Trophoblast cell (in vitro differentiated cells and primary cell): ENCODE results near the gene PTPA.
"Not testable (repeated sequence)": the region's sequence is repeated elsewhere in the genome, so short reads cannot be mapped to it uniquely, and the experiment has no call there.

ENCODE experiments used
- DNase-seq, 2 donors: peaks; one replicate each; pipeline ENCODE4 v3.0.0-alpha.2; 2016
- H2AFZ ChIP-seq: 2 replicates; pipeline ENCODE4 v1.6.1; 2013; ENCODE audit warnings: low read length, moderate library complexity, mild to moderate bottlenecking; ENCODE audit not compliant: insufficient read depth, poor library complexity
- H2AK5ac ChIP-seq: 2 replicates; pipeline ENCODE4 v1.6.1; 2013; ENCODE audit warnings: mild to moderate bottlenecking, low read length
- H2BK120ac ChIP-seq: 2 replicates; pipeline ENCODE4 v1.6.1; 2013; ENCODE audit warnings: low read length, mild to moderate bottlenecking, moderate library complexity; ENCODE audit not compliant: insufficient read depth, poor library complexity
- H2BK12ac ChIP-seq: 2 replicates; pipeline ENCODE4 v1.6.1; 2013; ENCODE audit warnings: mild to moderate bottlenecking, low read length, moderate library complexity
- H2BK5ac ChIP-seq: 2 replicates; pipeline ENCODE4 v1.6.1; 2013; ENCODE audit warnings: low read length, low read depth, moderate library complexity, mild to moderate bottlenecking; ENCODE audit not compliant: poor library complexity
- H3K14ac ChIP-seq: 2 replicates; pipeline ENCODE4 v1.6.1; 2013; ENCODE audit warnings: mild to moderate bottlenecking, low read length
- H3K18ac ChIP-seq: 2 replicates; pipeline ENCODE4 v1.6.1; 2013; ENCODE audit warnings: mild to moderate bottlenecking, low read length
- H3K23ac ChIP-seq: 2 replicates; pipeline ENCODE4 v1.6.1; 2013; ENCODE audit warnings: low read length
- H3K27ac ChIP-seq: 2 replicates; pipeline ENCODE4 v1.5.1; 2013; ENCODE audit warnings: low read depth, mild to moderate bottlenecking, inconsistent platforms, low read length, moderate library complexity
- H3K27me3 ChIP-seq: 2 replicates; pipeline ENCODE4 v1.6.1; 2013; ENCODE audit warnings: inconsistent platforms, mild to moderate bottlenecking, low read length, moderate library complexity; ENCODE audit not compliant: insufficient read depth
- H3K36me3 ChIP-seq, 2 experiments: 1 replicate in 1 of 2; 2 replicates in 1 of 2; pipeline ENCODE4 v1.6.1; 2013; ENCODE audit warnings: low read length in 2 of 2, mild to moderate bottlenecking in 2 of 2, moderate library complexity in 1 of 2; ENCODE audit not compliant: insufficient read depth in 2 of 2, control insufficient read depth in 1 of 2
- H3K4ac ChIP-seq: 2 replicates; pipeline ENCODE4 v1.6.1; 2013; ENCODE audit warnings: low read depth, mild to moderate bottlenecking, low read length, moderate library complexity
- H3K4me1 ChIP-seq, 2 experiments: 1 replicate in 1 of 2; 2 replicates in 1 of 2; pipeline ENCODE4 v1.6.1; 2013; ENCODE audit warnings: low read length in 2 of 2, mild to moderate bottlenecking in 2 of 2, moderate library complexity in 1 of 2; ENCODE audit not compliant: insufficient read depth in 2 of 2, control insufficient read depth in 1 of 2
- H3K4me2 ChIP-seq: 2 replicates; pipeline ENCODE4 v1.6.1; 2013; ENCODE audit warnings: inconsistent platforms, mild to moderate bottlenecking, low read length, moderate library complexity
- H3K4me3 ChIP-seq: 2 replicates; pipeline ENCODE4 v1.5.1; 2013; ENCODE audit warnings: mild to moderate bottlenecking, low read depth, low read length, inconsistent platforms
- H3K79me1 ChIP-seq: one replicate; pipeline ENCODE4 v1.6.1; 2013; ENCODE audit warnings: low read length
- H3K79me2 ChIP-seq: 2 replicates; pipeline ENCODE4 v1.6.1; 2013; ENCODE audit warnings: low read length, mild to moderate bottlenecking; ENCODE audit not compliant: control insufficient read depth, insufficient read depth, poor library complexity
- H3K9ac ChIP-seq: 2 replicates; pipeline ENCODE4 v1.6.1; 2013; ENCODE audit warnings: mild to moderate bottlenecking, low read length
- H3K9me3 ChIP-seq: 2 replicates; pipeline ENCODE4 v1.6.1; 2013; ENCODE audit warnings: low read depth, mild to moderate bottlenecking, control low read depth, inconsistent platforms, low read length; ENCODE audit not compliant: insufficient read depth
- H4K12ac ChIP-seq: 2 replicates; pipeline ENCODE4 v1.6.1; 2013; ENCODE audit warnings: low read depth, mild to moderate bottlenecking, low read length, moderate library complexity
- H4K8ac ChIP-seq: 2 replicates; pipeline ENCODE4 v1.6.1; 2013; ENCODE audit warnings: low read depth, mild to moderate bottlenecking, low read length, moderate library complexity
- H4K91ac ChIP-seq: one replicate; pipeline ENCODE4 v1.6.1; 2013; ENCODE audit warnings: low read depth, mild to moderate bottlenecking, low read length, moderate library complexity
- WGBS: extraction: QIAGEN DNeasy Blood & Tissue Kit; methylation state at CpG from one replicate; pipeline ENCODE4 v1.1.7; 2013; ENCODE audit warnings: missing lambda C conversion rate; ENCODE audit not compliant: insufficient read length, insufficient coverage; ENCODE audit errors: extremely low coverage; 5-methylcytosine and 5-hydroxymethylcytosine counted together

Gene PTPA

DNA sequence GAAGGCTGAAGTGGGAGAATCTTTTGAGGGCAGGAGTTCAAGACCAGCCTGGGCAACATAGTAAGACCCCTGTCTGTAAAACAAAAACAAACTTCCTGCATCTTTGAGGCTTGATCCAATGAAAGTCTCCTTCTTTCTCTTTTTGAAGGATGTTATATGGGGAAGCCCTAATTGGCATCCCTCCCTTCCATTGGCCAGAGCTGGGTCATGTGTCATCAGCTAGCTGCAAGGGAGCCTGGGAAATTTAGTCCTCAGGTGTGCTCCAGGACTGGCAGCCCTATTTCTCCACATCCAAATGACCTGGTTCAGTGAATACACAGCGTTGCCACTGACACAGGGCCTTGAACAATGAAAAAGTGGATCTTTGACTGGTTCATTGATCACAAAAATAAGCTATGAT is 75.8 kb downstream of the PTPA start:
- Histone ChIP-seq H3K4ac (no peak overlapping the region), H3K4me1 (peaks cover 0 to 4% of the 10 kb centered on the region in 2 experiments), H3K79me2 (no peaks in the 10 kb centered on the region), H4K91ac (no peak overlapping the region), H3K4me2 (no peak overlapping the region), H3K36me3 (no peaks in the 10 kb centered on the region), H2AK5ac (no peak overlapping the region), H2BK5ac (no peak overlapping the region), H2AFZ (no peak overlapping the region), H3K4me3 (no peak overlapping the region), H4K12ac (no peak overlapping the region), H3K79me1 (no peaks in the 10 kb centered on the region), H3K18ac (no peak overlapping the region), H3K27ac (no peak overlapping the region), H2BK120ac (no peak overlapping the region), H3K14ac (no peak overlapping the region), H3K9ac (no peak overlapping the region), H3K9me3 (peaks cover 6% of the 10 kb centered on the region), H4K8ac (no peak overlapping the region), H3K27me3 (no peaks in the 10 kb centered on the region), H2BK12ac (no peak overlapping the region), H3K23ac (no peak overlapping the region)
- WGBS: no CpG with 5 or more reads among the region's 1 CpG
- no peak for DNase-seq

- H3K79me1 ChIP-seq, H3K23ac ChIP-seq, H3K79me2 ChIP-seq, H3K9me3 ChIP-seq, H4K12ac ChIP-seq, H2BK120ac ChIP-seq, H3K36me3 ChIP-seq, H3K27ac ChIP-seq, H3K27me3 ChIP-seq, H4K8ac ChIP-seq, H3K4me1 ChIP-seq, H2AK5ac ChIP-seq, H3K4me3 ChIP-seq, H2BK12ac ChIP-seq, H2BK5ac ChIP-seq, H2AFZ ChIP-seq, H3K4me2 ChIP-seq, H3K9ac ChIP-seq, H3K18ac ChIP-seq, H3K14ac ChIP-seq, H4K91ac ChIP-seq, H3K4ac ChIP-seq: not testable (repeated sequence)
- DNase-seq: peak; percentile 89 to 92
- WGBS: no CpG with 5 or more reads among the region's 8 CpGs
Measured at GRCh38 chr9:129189971-129190370, 78.8 kb downstream of the PTPA start.

- H2BK5ac ChIP-seq: no peak overlapping the region
- WGBS: no CpG with 5 or more reads among the region's 7 CpGs
- H3K14ac ChIP-seq: no peak overlapping the region
- H2AFZ ChIP-seq: no peak overlapping the region
- no peak overlapping the region for H2AK5ac ChIP-seq
- H3K79me2 ChIP-seq: no peaks in the 10 kb centered on the region
- H3K9ac ChIP-seq: no peak overlapping the region
- H3K79me1 ChIP-seq: no peaks in the 10 kb centered on the region
- no peak overlapping the region for H3K4me3 ChIP-seq
- H3K27me3 ChIP-seq: no peaks in the 10 kb centered on the region
- H3K4ac ChIP-seq: no peak overlapping the region
- no peak overlapping the region for H3K27ac ChIP-seq
- DNase-seq: no peak
- no peak overlapping the region for H3K4me2 ChIP-seq
- no peak overlapping the region for H3K23ac ChIP-seq
- H2BK12ac ChIP-seq: no peak overlapping the region
- H4K8ac ChIP-seq: no peak overlapping the region
- no peak overlapping the region for H4K91ac ChIP-seq
- H3K18ac ChIP-seq: no peak overlapping the region
- peaks cover 3% of the 10 kb centered on the region for H3K9me3 ChIP-seq
- no peaks in the 10 kb centered on the region for H3K4me1 ChIP-seq
- H3K36me3 ChIP-seq: no peaks in the 10 kb centered on the region
- H2BK120ac ChIP-seq: no peak overlapping the region
- no peak overlapping the region for H4K12ac ChIP-seq
Measured at GRCh38 chr9:129191234-129191633, 80.0 kb downstream of the PTPA start.

DNA sequence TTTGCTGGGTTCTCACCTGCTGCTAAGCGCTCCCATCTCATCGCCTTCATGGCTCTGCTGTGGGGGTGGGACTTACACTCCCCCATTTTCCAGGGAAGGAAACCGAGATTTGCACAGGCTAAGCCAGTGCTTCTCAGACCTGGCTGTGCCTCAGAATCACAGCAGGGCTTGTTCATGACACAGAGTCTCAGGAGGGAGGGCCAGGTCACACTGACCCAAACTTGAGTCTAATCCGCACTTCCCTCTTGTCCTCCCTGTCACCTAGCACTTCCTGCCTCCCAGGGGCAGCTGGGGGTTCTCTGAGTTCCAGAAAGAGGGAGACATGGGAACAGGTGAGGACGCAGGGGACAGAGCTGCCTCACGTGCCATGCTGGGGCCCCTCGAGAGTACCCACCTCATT is 82.4 kb downstream of the PTPA start:
- H3K4me1 ChIP-seq: peaks cover 3 to 7% of the 10 kb centered on the region in 2 experiments
- DNase-seq: no peak
- no peaks in the 10 kb centered on the region for H3K27me3 ChIP-seq
- no peak overlapping the region for H2AFZ ChIP-seq
- no peak overlapping the region for H3K9ac ChIP-seq
- no peaks in the 10 kb centered on the region for H3K79me2 ChIP-seq
- H4K8ac ChIP-seq: no peak overlapping the region
- no peak overlapping the region for H3K4ac ChIP-seq
- no peak overlapping the region for H3K14ac ChIP-seq
- H2BK120ac ChIP-seq: no peak overlapping the region
- H3K23ac ChIP-seq: no peak overlapping the region
- H3K9me3 ChIP-seq: peaks cover 3% of the 10 kb centered on the region
- H3K4me3 ChIP-seq: no peak overlapping the region
- H3K36me3 ChIP-seq: no peaks in the 10 kb centered on the region
- no peak overlapping the region for H2BK12ac ChIP-seq
- peaks cover 2% of the 10 kb centered on the region for H3K79me1 ChIP-seq
- no peak overlapping the region for H2AK5ac ChIP-seq
- no CpG with 5 or more reads among the region's 7 CpGs for WGBS
- no peak overlapping the region for H3K27ac ChIP-seq
- no peak overlapping the region for H3K4me2 ChIP-seq
- no peak overlapping the region for H4K12ac ChIP-seq
- no peak overlapping the region for H4K91ac ChIP-seq
- H3K18ac ChIP-seq: no peak overlapping the region
- H2BK5ac ChIP-seq: no peak overlapping the region
